Fibroblast of upper back skin (primary cell): ENCODE data around the gene DUSP1.
A peak's percentile ranks its signal among the peaks of the same experiment; 100 is the strongest.
"Not testable (repeated sequence)": the region's sequence is repeated elsewhere in the genome, so short reads cannot be mapped to it uniquely, and the experiment has no call there.

Experiments
- DNase-seq: peaks from one replicate; pipeline ENCODE4 v3.0.0-alpha.2; 2013

The DUSP1 gene, protein sequence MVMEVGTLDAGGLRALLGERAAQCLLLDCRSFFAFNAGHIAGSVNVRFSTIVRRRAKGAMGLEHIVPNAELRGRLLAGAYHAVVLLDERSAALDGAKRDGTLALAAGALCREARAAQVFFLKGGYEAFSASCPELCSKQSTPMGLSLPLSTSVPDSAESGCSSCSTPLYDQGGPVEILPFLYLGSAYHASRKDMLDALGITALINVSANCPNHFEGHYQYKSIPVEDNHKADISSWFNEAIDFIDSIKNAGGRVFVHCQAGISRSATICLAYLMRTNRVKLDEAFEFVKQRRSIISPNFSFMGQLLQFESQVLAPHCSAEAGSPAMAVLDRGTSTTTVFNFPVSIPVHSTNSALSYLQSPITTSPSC

DNA sequence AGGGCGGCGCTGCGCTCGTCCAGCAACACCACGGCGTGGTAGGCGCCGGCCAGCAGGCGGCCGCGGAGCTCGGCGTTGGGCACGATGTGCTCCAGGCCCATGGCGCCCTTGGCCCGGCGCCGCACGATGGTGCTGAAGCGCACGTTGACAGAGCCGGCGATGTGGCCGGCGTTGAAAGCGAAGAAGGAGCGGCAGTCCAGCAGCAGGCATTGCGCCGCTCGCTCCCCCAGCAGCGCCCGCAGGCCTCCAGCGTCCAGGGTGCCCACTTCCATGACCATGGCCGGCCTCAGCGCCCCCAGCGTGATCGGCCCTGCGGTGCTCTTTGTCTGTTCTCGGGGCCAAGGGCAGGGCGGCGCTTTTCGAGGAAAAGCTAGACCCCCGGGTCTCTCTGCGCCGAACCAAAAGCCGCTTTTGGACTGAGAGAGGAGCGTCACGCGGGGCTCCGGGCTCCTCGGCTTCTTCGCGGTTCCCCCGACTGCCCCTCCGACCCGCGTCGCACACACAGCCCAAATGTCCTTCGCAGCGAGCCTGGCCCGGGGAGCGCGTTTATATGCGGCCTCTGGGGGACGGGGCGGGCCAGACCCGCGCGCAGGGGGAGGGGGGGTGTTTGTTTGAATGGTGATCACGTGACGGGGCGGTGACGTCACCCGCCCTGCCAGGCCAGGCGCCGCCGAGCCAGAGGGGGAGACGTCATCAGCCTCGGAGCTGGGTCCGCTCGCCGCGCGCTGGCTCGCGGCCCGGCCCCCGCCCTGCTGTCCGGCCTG, at the start of gene DUSP1:
TSS of gene DUSP1 (minus strand) at position 521 of the 764 bp plus-strand sequence. CDS start at position 278, 243 bp downstream.
- peak; percentile 98 for DNase-seq

GRCh38 chr5:172820046-172820767, 49.2 kb upstream of the DUSP1 start:
- DNase-seq: peak; percentile 11

DNA sequence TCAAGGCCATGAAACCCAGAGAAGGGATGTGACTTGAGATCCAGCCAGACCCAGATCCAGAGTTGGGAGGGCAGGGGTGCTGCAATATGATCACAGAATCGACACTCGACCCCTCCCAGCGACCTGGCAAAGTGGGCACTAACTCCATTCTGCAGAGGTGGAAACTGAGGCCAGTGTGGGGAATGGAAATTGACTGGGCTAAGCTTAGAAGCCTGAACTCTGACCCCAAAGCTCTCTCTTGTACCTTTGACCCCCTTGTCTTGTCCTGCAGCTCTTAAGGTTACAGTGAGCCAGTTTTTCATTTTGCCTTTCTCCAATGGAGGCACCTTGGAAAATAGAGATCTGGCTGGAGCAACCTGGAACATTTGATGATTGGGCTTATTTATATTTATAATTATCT, 48.6 kb upstream of the DUSP1 start:
- no peak for DNase-seq

GRCh38 chr5:172818081-172818480, 47.1 kb upstream of the DUSP1 start:
- DNase-seq: no peak

DNA sequence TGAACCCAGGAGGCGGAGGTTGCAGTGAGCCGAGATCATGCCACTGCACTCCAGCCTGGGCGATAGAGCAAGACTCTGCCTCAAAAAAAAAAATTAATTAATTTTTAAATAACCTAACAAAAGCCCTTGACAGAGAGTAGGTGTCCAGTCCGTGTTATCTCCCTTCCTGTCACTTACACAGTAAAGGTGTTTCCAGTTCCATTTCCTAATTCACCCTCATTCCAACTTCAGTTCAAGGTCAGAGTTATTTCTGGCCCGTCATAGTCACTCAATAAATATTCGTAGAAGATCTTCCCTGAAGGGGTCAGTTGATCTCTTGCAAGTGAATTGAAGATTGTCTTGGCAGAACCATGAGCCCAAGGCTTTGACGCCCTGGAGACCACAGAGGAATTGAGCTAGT, 46.7 kb upstream of the DUSP1 start:
- DNase-seq: no peak

- DNase-seq: peak; percentile 85
These were observed 46.0 kb upstream of the DUSP1 start for GRCh38 chr5:172816925-172817562.

GRCh38 chr5:172815631-172816030, 44.6 kb upstream of the DUSP1 start:
- DNase-seq: no peak

- not testable (repeated sequence) for DNase-seq
These were observed 40.0 kb upstream of the DUSP1 start for GRCh38 chr5:172810996-172811395.

- DNase-seq: no peak
These were observed 38.8 kb upstream of the DUSP1 start for GRCh38 chr5:172809774-172810173.

DNA sequence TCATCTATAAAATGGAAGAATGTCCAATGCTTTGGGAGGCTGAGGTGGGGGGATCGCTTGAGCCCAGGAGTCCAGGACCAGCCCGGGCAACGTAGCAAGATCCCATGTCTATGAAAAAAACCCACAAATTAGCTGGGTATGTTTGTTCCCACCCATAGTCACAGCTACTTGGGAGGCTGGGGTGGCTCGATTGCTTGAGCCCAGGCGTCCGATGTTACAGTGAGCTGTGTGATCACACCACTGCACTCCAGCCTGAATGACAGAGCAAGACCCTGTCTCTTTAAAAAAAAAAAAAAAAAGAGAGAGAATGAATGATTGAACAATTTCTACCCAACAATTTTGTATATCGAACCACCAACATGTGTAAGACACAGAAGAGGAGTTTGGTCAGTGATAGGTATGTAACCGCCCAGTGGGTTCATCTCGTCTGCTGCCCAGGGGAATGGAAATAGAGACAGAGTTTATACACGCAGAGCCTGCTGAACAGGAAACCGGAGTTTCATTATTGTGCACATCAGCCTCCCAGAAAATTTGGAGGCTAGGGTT, 36.8 kb upstream of the DUSP1 start:
- no peak for DNase-seq

- DNase-seq: peak; percentile 78
These were observed 36.1 kb upstream of the DUSP1 start for GRCh38 chr5:172806897-172807672.

DNA sequence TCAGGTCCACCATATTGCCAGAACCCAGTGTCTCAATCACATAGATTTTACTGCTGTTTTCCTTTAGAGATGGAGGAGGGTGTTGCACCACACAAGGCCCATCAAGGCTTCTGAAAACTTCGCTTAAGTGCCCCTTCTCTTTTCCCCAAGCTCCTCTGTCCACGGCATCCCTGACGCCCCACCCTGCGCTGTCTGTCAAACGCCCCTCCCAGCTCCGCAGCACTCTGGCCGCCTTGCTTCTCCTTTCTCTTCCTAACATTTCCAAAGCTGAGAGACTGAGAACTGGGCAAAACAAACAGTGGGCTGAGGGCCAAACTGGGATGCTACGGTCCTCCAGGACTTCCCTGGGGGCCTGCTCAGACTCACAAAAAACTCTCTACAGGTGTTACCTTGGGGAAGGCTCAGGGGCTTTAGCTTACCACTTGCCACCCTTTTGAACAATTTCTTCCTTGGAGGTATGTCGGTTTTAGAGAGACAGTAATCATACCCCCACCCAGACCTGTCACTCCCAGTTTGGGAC, 34.8 kb upstream of the DUSP1 start:
- no peak for DNase-seq

DNA sequence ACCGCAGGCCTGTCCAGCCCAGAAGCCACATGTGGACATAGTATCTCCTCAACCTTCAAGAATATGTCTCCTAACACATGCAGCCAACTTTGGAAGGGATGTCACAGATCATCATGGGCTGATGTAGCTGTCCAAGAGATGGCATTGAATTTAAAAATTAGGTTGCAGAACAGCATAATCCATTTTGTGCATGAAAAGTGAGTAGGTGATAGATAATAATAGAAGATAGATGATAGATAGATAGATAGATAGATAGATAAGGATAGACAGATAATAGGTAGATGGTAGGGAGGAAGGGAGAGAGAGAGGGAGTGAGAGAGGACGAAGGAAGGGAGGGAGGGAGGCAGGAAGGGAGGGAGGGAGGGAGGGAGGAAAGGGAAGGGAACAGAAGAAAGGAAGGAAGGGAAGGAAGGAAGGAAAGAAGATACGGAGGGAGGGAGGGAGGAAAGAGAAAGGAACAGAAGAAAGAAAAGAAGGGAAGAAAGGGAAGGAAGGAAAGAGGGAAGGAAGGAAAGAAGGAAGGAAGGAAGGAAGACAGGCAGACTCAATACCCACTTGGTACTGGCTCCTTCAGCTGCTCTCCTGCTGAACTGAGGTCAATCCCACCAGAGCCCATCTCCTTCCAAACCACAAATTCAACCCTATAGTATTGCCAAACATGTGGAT, 34.2 kb upstream of the DUSP1 start:
- no peak for DNase-seq

DNA sequence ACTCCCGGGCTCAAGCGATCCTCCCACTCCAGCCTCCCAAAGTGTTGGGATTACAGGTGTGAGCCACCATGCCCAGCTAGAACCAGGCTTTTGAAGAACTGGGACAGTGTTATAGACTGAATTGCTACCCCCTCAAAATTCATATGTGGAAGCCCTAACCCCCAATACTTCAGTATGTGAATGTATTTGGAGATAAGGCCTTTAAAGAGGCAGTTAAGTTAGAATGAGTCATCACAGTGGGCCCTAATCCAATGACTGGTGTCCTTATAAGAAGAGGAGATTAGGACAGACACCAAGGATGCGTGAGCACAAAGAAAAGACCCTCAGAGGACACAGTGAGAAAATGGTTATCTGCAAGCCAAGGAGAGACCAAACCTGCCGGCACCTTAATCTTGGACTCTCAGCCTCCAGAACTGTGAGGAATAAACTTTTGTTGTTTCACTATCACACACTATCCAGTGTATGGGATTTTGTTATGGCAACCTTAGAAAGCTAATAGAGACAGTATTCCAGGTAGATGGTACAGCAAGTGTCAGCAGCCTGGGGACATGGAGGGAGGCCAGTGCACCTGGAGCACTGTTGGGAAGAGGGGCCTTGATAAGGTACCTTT, 31.7 kb upstream of the DUSP1 start:
- DNase-seq: peak; percentile 60

- DNase-seq: no peak
These were observed 31.1 kb upstream of the DUSP1 start for GRCh38 chr5:172802112-172802511.

GRCh38 chr5:172801179-172801671, 30.2 kb upstream of the DUSP1 start:
- DNase-seq: peak; percentile 92

DNA sequence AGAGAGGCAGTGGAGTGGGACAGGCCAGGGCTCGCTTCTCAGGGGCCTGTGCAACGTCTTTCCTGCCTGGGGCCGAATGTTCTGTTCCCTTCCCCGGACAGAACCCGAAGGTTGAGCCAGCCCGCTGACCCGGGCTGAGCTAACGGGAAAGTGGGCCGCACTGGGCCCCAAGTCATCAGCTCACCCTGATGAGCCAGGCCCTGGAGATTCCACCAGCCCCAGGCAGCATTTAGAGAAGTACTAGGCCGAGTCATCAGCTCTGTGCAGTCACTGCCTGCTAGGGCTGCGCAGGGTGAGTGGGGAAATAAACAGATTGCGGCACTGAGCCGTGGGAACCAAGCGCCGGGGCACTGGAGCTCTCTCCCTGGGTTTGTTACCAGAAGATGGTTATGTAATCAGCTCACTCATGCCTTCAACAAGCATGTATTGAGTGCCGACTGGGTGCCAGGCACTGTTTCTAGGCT, 29.1 kb upstream of the DUSP1 start:
- peak; percentile 78 for DNase-seq

GRCh38 chr5:172799416-172799815, 28.4 kb upstream of the DUSP1 start:
- DNase-seq: no peak

- DNase-seq: peak; percentile 88
These were observed 27.6 kb upstream of the DUSP1 start for GRCh38 chr5:172798422-172799215.
